HUES6 (cell line): Measurements from ENCODE around the gene ARF3.

Source experiments
- H3K27ac ChIP-seq: 2 replicates; pipeline ENCODE4 v1.7.0; 2013; ENCODE audit warnings: low read depth, mild to moderate bottlenecking, low read length, inconsistent platforms
- H3K27me3 ChIP-seq: 2 replicates; pipeline ENCODE4 v1.6.1; 2013; ENCODE audit warnings: low read length; ENCODE audit not compliant: control insufficient read depth, insufficient read depth
- H3K36me3 ChIP-seq: 2 replicates; pipeline ENCODE4 v1.6.1; 2013; ENCODE audit warnings: low read length; ENCODE audit not compliant: control insufficient read depth, insufficient read depth
- H3K4me1 ChIP-seq: 2 replicates; pipeline ENCODE4 v1.6.1; 2013; ENCODE audit warnings: low read length; ENCODE audit not compliant: control insufficient read depth, insufficient read depth
- H3K4me3 ChIP-seq: 2 replicates; pipeline ENCODE4 v1.5.1; 2013; ENCODE audit warnings: low read depth, low read length
- H3K9ac ChIP-seq: one replicate; pipeline ENCODE4 v1.6.1; 2013; ENCODE audit warnings: mild to moderate bottlenecking, low read length
- H3K9me3 ChIP-seq: 2 replicates; pipeline ENCODE4 v1.6.1; 2013; ENCODE audit warnings: low read depth, low read length; ENCODE audit not compliant: control insufficient read depth, insufficient read depth

ARF3 gene

DNA sequence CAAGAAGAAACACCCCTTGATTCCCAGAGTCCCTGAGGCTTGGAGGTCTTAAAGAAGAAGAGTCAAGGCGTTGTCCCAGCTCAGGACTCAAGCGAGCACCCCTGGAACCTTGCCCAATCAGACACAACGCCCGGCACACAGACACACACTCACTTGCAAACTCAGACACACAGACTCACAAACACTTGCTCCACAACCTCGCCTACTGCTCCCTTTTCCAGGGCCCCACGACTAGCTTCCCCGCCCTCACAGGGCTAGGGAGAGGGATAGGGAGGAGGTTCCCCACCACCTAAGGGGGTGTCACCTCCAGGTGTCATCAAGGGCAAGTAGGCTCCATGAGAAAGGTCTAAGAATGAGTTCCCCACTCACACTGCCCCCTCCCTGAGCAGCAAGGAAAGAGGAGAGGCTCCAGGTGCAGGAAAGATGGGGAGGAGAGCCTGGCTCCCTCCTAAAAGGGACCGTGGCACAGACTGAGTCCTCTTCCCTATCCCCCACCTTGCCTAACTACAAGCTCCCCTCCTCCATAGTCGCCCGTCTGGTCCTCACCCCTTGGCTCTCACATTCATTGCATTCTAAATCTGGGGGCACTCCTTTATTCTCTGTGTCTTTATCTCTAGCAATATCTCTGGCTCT lies 13.5 kb upstream of the ARF3 start:
- peaks cover 78% of the 10 kb centered on the region for H3K27me3 ChIP-seq
- peak overlapping the region; percentile 44 for H3K9ac ChIP-seq
- H3K4me1 ChIP-seq, result peaks cover 52% of the 10 kb centered on the region
- H3K4me3 ChIP-seq, result peak overlapping the region; percentile 62
- H3K27ac ChIP-seq, result no peak overlapping the region
- no peaks in the 10 kb centered on the region for H3K9me3 ChIP-seq
- H3K36me3 ChIP-seq, result no peaks in the 10 kb centered on the region

DNA sequence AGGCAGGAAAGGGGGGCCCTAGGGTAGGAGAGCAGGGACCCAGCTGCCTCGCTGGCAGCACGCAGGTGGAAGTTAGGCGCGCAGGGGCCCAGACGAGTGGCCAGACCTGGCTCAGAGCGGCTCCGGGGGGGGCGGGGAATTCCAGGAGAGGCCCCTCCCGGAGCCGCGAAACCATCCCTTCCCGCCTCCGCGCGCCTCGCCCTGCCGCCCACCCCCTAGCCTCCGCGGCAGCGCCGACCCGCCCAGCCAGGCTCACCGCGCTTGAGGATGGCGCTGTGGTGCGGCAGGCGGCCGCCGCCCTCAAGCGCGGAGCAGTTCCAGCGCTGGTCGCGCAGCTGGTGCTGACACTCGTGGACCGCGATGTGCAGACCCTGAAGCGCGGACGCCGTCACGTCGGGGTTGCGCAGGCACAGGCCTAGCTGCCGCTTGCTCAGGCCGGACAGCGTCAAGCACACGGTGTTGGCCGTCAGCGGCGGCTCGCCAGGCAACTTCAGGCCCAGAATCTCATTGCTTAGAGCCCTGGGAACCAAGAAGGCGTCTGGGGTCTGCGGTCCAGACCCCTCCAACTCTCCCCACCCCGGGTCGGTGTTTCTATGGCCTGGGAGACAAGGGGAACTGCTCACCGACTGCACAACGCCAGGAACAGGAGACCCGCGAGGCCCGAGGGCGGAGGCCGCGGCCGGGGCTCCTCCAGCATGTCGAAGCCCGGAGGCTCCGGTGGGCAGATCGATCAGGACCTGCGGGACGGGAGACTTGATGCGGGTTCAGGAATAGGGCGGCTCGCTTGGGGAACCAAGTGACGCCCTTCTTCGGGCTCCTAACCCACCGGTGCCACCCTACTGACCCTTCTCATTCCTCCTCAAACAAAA lies 12.8 kb upstream of the ARF3 start:
- Histone ChIP-seq H3K36me3 (no peaks in the 10 kb centered on the region), H3K4me3 (peak overlapping the region; percentile 62), H3K9ac (peak overlapping the region; percentile 44), H3K27ac (no peak overlapping the region), H3K4me1 (peaks cover 58% of the 10 kb centered on the region), H3K27me3 (peaks cover 71% of the 10 kb centered on the region), H3K9me3 (no peaks in the 10 kb centered on the region)

DNA sequence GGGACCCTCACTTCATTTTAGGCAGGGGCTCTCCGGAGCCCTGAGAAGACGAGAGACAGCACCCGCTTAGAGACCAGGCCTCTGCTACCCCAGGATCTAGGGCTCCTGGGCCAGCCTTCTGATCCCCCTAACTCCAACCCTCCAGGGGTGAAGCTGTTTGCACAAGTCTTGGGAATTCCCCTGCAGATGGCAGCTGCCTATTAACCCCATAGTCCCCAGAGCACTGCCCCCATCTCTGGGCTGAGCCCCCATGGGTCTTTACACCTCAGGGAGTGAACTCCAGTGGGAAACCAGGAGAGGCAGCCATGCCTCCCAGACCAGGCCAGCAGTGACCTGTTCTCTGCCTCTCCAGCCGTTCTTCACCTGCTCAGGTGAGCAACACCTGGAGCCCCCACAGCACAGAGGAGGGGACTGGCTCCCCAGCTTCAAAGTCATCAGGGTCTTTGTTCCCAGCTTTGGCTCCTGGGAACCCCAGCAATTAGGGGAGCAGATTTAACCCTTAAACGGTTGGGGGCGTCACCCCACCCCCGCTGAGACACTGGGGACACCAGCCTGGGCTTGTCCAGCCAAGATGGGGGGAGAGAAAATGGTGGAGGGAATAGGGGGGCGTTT lies 12.0 kb upstream of the ARF3 start:
- no peak overlapping the region; the same call in 1 of the 2 replicates for H3K27ac ChIP-seq
- H3K4me3 ChIP-seq, result peak overlapping the region; percentile 62
- peaks cover 66% of the 10 kb centered on the region for H3K4me1 ChIP-seq
- no peaks in the 10 kb centered on the region for H3K36me3 ChIP-seq
- peak overlapping the region; percentile 35 for H3K9ac ChIP-seq
- H3K9me3 ChIP-seq, result no peaks in the 10 kb centered on the region
- H3K27me3 ChIP-seq, result peaks cover 64% of the 10 kb centered on the region

DNA sequence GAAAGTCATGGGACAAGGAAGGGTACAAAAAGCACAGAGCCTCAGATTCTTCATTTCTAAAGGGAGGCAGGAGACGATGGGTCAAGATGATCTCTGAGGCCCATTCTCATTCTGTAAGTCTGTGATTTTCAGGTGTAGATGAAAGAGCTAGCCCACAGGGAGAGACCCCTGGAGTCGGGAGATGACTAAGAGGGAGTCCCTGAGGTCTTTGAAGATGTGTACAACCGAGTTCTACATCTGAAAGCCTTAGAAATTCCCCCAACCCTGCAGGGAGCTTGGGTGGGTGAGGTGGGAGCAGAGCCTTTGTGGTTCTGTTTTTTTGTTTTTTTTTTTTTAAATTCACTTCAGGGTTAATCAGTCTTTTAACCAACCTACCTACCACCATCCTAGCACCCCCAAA lies 11.2 kb upstream of the ARF3 start:
- H3K4me3 ChIP-seq, result peak overlapping the region; percentile 5; the same call in 1 of the 2 replicates
- peaks cover 67% of the 10 kb centered on the region for H3K4me1 ChIP-seq
- H3K27me3 ChIP-seq, result peaks cover 56% of the 10 kb centered on the region
- no peak overlapping the region for H3K27ac ChIP-seq
- H3K36me3 ChIP-seq, result no peaks in the 10 kb centered on the region
- H3K9me3 ChIP-seq, result no peaks in the 10 kb centered on the region
- peak overlapping the region; percentile 61 for H3K9ac ChIP-seq

DNA sequence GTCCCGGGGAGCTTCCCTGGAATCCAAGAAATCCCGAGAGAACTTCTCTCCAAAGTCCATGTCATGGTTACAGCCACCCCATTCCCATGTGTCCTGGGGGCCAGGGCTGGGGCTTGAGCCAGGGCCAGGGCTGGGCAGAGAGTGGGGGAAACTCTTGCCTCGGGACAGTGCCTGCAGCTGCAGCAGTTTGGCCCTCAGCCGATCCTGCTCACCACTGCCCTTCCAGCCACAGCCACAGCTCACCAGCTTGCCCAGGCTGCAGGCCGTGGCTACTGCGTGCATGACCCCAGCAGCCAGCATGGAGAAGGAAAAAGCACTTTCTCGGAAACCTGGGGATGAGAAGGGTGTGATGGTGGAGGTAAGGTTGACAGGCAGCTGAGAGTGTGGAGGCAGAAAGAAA lies 10.7 kb upstream of the ARF3 start:
- Histone ChIP-seq H3K4me3 (0 out of 2 replicates have a peak overlapping the region, but pooled peaks have one; percentile 5), H3K9ac (peak overlapping the region; percentile 61), H3K27me3 (peaks cover 51% of the 10 kb centered on the region), H3K4me1 (peaks cover 67% of the 10 kb centered on the region), H3K27ac (no peak overlapping the region; the same call in 1 of the 2 replicates), H3K9me3 (no peaks in the 10 kb centered on the region), H3K36me3 (no peaks in the 10 kb centered on the region)

DNA sequence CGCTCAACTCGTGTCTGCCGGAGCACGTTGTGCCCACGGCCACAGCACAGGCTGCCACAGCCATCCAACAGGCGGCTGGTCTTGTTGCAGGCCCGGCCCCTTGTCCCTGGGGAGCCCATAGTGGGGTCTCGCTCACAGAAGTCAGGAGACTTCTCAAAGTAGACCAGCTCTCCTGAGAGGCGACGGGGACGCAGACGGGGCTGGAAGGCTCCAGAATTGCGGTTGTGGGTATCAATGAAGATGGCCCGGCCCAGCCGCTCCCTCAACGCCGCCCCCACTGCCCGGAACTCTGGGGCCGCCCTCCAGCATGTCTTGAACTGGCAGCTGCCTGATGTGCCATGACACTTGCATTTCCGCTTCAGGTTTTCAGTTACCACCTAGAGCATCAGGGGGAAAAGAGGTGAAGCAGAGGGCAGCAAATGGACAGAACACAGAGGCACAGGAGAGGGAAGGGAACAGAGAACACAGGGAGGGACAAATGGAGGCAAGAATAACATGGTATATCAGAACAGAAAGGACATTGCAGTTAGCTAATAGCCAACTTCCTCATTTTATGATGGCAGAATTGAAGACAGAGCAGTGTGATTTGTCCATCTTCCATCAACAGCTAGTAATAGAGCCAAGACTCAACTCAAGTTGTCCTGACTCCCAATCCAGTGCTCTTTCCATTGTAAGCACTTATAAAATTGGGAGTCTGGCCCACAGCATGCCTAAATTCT lies 9.0 kb upstream of the ARF3 start:
- peaks cover 59% of the 10 kb centered on the region for H3K4me1 ChIP-seq
- H3K4me3 ChIP-seq, result no peak overlapping the region
- no peaks in the 10 kb centered on the region for H3K36me3 ChIP-seq
- H3K27ac ChIP-seq, result no peak overlapping the region
- H3K27me3 ChIP-seq, result peaks cover 35% of the 10 kb centered on the region
- no peaks in the 10 kb centered on the region for H3K9me3 ChIP-seq
- H3K9ac ChIP-seq, result no peak overlapping the region

DNA sequence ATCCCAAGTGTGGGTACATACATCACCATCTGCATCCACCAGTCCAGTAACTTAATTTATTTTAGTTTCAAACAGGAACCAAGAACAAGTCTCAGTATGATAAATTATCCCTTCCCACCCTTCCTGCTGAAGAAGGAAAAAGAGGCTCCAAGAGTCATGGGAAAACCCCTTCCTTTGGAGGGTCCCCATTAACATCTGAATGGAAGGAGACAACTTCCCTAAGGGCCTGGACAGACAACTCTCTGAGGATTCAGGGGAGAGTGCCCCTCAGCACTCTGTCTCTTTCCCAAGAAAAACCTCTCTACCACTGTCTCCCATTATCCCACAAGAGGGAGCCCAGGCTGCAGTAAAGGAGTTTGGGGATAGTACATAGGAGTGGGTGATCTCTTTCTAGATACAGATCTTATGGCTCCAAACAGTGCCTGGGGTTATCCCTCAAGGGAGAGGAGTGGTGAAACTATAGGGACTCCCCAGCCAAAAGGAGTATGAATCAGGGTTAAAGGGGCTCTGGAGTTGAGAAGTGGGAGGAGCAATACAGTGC lies 8.1 kb upstream of the ARF3 start:
- no peaks in the 10 kb centered on the region for H3K9me3 ChIP-seq
- H3K36me3 ChIP-seq, result no peaks in the 10 kb centered on the region
- H3K27ac ChIP-seq, result peak overlapping the region; percentile 26; the same call in 1 of the 2 replicates
- H3K4me1 ChIP-seq, result peaks cover 49% of the 10 kb centered on the region
- peak overlapping the region; percentile 20 for H3K9ac ChIP-seq
- H3K27me3 ChIP-seq, result peaks cover 25% of the 10 kb centered on the region
- H3K4me3 ChIP-seq, result no peak overlapping the region

DNA sequence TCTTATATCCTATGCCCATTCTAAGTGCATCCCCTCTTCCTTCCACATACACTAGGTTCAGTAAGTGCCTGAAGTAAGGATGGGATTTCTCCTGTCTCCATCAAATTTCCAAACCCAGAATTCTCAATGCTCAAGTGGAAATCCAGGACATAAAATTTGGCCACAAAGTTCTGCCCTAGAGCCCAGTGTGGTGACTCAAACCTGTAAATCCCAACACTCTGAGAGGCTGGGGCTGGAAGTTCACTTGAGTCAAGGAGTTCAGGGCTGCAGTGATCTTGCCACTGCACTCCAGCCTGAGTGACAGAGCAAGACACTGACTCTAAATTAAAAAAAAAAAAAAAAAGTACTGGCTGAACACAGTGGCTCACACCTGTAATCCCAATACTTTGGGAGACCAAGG lies 4.5 kb upstream of the ARF3 start:
- Histone ChIP-seq H3K27ac (no peak overlapping the region), H3K27me3 (no peaks in the 10 kb centered on the region), H3K4me1 (peaks cover 29% of the 10 kb centered on the region), H3K36me3 (no peaks in the 10 kb centered on the region), H3K9ac (no peak overlapping the region), H3K9me3 (no peaks in the 10 kb centered on the region), H3K4me3 (no peak overlapping the region)

DNA sequence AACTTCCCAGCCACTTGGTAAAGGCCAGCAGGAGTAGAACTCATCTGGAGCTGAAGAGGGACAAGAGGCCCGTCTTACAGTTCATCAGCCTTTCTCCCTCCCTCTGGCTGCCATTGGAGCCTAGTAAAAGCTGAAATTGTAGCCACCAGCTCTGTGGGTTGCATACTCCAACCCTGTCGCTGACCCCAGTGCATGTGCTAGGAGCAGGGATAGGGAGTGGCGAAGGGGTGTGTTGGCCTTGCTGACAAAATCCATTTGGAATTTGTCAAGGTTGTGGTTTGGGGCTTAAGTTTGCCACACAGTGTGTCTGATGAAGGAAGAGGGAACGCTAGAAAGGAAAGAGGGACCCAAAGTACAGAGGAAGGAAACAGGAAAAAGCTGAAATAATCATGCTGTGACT lies 4.0 kb upstream of the ARF3 start:
- Histone ChIP-seq H3K27ac (no peak overlapping the region), H3K4me3 (no peak overlapping the region), H3K27me3 (no peaks in the 10 kb centered on the region), H3K36me3 (no peaks in the 10 kb centered on the region), H3K4me1 (peaks cover 25% of the 10 kb centered on the region), H3K9me3 (no peaks in the 10 kb centered on the region), H3K9ac (no peak overlapping the region)

DNA sequence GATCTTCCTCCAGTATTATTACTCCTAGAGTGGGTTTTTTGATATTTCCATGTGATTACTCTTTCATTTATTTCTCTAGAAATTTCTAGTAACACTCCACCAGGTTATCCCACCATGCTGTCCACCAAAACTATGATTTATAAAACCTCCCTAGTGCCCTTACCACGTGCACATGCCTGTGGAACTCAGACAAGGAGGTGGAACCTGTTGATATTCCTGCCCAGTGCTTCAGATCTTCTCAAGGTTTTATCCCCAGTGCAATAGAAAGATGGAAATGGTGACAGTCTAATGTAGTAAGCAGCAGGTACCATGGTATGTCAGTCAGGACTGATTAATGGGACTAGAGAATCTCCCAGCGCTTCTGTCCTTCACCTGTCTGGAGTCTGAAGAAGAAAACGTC lies 3.5 kb upstream of the ARF3 start:
- no peak overlapping the region for H3K4me3 ChIP-seq
- H3K27me3 ChIP-seq, result no peaks in the 10 kb centered on the region
- H3K36me3 ChIP-seq, result peaks cover 3% of the 10 kb centered on the region; the same call in 1 of the 2 replicates
- H3K27ac ChIP-seq, result no peak overlapping the region
- H3K4me1 ChIP-seq, result peaks cover 24% of the 10 kb centered on the region
- H3K9ac ChIP-seq, result no peak overlapping the region
- H3K9me3 ChIP-seq, result no peaks in the 10 kb centered on the region
